HT-29 (cell line): ENCODE results near the gene TOR1B. TPM values are rescaled to one million over a fixed set of nuclear protein-coding genes. Genes with fewer than 3 reads are reported as not detected.

ENCODE experiments used
- DNase-seq: peaks from one replicate; pipeline ENCODE4 v3.0.0-alpha.2; 2015; ENCODE audit warnings: low spot score
- total RNA-seq: library from RNA; depleted of rRNA; stranded (reverse); fragments of >200 nt; shearing (Covaris generic); gene quantifications from 2 replicates; pipeline ENCODE4 v1.2.3, GENCODE V29; 2014

The TOR1B gene
- total RNA-seq, 1 experiment from 2014 or later = 27.1 TPM

GRCh38 chr9:129813661-129814060 lies 10.7 kb downstream of the TOR1B start:
- no peak for DNase-seq

DNA sequence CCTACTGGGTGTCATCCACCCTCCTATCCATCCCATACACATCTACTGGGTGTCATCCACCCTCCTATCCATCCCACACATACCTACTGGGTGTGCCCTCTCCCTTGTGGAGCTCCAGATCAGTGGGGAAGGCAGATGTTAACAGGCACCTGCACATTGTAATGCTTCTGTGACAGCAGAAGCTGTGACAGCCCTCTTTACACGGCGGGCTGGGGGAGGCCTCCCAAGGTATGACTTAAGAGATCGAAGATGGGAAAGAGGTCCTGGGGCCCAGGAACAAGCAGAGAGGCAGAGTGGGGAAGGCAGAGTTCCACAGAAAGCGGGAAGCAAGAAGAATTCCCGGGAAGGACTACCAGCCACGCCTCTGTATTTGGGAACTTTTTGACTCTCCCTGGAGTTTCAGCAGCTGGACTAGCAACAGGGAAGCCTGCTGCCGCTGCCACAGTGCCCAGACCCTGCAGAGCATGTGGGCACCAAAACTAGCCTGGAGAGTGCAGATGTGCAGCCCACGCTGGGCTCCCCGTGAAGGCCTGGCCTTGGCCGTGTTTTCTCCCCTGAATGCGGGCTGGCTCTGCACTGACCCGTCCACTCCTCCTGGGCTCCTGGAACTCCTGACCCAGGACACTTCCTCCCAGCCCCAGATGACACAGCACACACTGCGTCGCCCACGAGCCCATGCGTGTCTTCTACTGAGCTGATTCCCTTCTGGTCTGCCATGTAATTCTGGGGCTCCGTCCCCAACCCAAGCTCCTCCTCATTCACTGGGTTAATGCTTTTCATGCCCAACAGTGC lies 11.6 kb downstream of the TOR1B start:
- DNase-seq = no peak

GRCh38 chr9:129815278-129815677 lies 12.3 kb downstream of the TOR1B start:
- DNase-seq = no peak

DNA sequence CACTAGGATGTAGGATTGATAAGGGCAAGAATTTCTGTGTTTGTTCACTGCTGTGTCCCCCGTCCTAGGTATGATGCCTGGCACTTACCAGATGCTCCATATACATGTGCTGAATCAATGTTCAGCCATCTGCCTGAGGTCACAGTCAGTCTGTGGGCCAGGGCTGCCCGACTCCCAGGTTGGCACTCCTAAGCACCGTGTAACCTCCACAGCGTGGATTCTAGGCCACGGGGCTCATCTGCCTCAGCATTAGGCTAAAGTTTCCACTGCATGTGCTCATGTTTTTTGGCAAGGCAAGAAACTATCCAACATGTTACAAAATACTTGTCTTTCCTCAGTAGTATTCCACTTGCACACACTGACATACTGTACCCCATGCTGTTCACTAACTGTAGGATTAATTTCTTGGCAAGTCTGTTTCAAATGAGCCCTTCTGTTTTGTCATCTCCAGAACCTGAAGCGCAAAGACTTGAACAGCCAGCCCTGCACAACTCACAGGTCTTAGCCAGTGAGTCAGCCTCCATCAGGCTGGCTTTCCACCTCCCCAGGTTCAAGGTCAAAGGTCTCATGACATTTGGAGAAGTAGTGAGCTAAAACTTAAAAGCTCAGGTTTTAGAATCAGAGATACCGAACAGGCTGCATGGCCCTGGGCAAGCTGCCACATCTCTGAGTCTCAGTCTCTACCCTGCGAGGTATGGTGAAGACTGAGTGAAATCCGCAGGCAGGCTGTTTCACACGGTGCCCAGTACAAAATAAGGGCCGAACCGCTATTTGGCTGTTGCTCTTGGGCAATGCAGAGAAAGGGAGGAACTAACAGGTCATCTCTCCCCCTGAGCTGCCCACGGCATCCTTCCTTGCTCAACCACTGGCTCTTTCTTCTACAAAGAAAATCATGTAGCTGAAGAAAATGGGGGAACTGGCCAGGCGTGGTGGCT lies 13.8 kb downstream of the TOR1B start:
- no peak for DNase-seq

DNA sequence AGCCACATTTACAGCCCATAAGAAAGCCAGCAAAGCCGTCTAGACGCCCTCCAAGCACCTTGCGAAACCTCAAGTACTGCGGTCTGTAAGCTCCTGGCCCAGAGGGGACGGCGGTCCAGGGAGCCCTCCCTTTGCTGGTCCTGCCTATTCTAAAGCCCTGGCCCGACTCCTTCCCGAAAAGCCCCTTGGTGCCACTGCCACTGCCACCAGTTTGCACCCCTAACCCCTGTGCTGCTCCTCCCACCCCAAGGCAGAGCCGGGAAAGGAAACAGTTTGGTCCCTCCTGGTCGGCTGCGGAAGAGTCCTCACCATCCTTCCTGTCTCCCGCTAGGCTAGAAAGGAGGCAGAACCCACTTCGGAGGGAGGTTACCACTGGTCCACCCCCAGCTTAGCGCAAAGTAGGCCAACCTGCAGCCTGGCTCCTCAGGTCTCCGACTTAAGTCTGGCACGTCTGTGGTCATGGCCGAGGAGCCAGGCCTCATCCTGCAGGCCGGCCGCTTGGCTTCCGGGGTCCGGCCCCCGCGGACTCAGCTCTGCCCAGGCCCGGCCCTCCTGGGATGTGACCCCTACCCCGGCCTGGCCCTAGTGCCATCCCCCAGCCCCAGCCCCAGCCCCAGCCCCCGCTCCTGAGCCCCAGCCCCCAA lies 20.0 kb downstream of the TOR1B start:
- peak; percentile 7 for DNase-seq

- no peak for DNase-seq
Observed at GRCh38 chr9:129823542-129823934, 20.6 kb downstream of the TOR1B start.

GRCh38 chr9:129823935-129824601 lies 21.1 kb downstream of the TOR1B start, which contains the start of gene TOR1A:
TOR1A (minus strand) TSS chr9:129824136; CDS start chr9:129824085, 51 bp downstream.
- peak; percentile 93 for DNase-seq

- no peak for DNase-seq
Observed at GRCh38 chr9:129826344-129826743, 23.4 kb downstream of the TOR1B start.

GRCh38 chr9:129826759-129827158 lies 23.8 kb downstream of the TOR1B start:
- DNase-seq = no peak

DNA sequence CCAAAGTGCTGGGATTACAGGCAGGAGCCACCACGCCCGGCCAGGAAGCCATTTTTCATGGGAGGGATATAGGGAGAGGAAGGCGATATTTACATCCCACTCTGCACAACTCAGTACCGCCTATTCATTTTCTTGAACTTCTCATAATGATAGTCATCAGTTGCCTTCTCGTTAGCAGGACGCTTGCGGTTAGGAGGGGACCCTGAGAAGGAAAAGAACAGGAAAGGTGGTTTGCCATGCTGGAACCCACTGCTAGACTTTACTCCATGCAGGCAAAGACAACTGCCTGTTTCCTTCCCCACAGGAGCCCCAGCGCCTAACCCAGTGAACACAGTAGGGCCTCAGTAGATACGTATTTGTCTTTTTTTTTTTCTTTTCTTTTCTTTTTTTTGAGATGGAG lies 25.1 kb downstream of the TOR1B start:
- DNase-seq = no peak

DNA sequence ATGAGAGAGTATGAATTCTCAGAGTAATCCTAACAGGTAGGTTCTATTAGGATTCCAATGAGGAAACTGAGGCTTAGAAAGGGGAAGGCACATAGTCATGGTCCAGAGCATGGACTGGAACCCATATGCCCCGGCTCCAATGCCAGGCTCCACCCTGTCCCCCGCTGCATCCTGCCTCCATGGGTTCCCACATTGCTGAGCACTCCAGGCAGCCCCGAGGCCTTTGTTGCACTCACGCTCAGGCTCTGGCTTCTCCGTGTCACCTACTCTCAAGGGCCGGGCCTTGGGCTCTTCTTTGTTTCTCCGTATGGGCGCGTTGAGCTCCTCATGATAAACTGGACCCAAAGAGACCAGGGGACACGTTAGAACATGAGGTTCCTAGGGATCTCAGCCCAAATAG lies 26.0 kb downstream of the TOR1B start:
- DNase-seq = no peak

GRCh38 chr9:129832982-129833381 lies 30.0 kb downstream of the TOR1B start:
- DNase-seq = no peak

- no peak for DNase-seq
Observed at GRCh38 chr9:129834489-129835127, 31.6 kb downstream of the TOR1B start.

DNA sequence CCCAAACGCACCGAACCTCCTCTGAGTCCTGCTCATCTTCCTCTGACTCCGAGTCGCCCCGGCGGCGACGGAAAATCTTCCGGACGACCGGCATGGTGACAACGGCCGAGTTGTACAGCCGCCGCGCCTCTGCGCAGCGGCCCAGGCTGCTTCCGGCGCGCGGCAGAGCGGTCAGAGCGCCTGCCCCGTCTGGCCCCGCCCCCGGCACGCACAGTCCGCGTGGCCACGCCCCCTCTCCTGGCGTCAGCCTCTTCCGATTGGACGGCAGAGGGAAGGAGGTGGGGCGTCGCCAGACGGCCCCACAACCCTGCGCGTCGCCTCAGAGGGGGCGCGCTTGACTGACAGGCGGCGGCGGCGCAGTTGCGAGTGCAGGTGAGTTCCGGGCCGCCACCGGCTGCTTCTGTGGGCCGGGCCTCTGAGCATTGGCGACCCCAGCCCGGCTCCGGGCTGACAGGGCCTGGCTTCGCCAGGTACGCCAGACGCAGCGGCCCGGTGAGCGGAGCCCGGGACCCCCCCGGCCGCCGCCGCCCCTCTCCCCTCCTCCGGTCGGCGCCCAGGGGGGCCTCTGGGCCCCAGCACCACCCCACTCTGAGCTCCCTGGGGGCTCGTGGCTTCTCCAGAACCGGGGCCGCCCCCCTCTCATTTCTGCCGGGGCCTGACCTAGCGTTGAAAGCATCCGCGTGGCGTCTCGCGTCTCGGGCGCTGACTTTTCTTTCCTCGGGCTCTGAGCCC lies 32.3 kb downstream of the TOR1B start, which contains the start of the genes C9orf78 and USP20:
Gene C9orf78, minus strand, starts transcription at position 148 of the 732 bp plus-strand sequence. Its CDS starts 54 bp downstream, at position 94.
Gene USP20, plus strand, starts transcription at position 331 of the 732 bp plus-strand sequence. CDS start 17,098 bp downstream, outside the sequence.
- peak; percentile 97 for DNase-seq

DNA sequence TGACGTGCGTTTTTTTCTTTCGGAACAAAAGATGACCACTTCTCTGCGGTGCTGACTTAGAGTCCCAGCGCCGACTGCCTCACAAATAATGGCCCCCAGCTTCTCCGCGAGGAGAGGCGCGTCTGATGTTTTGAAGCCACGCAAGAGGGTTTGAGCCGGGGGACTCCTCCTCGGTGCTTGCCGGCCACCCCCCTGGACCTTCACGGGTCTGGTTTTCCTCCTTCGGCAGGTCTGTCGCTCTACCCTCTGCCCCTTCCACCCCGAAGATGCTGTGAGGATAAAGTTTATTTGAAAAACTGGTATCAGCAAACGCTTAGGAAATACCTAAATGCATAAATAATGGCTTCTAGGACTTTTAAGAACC lies 32.9 kb downstream of the TOR1B start:
- DNase-seq = no peak

- DNase-seq = no peak
Observed at GRCh38 chr9:129836311-129837007, 33.5 kb downstream of the TOR1B start.

- no peak for DNase-seq
Observed at GRCh38 chr9:129838707-129839259, 35.8 kb downstream of the TOR1B start.

DNA sequence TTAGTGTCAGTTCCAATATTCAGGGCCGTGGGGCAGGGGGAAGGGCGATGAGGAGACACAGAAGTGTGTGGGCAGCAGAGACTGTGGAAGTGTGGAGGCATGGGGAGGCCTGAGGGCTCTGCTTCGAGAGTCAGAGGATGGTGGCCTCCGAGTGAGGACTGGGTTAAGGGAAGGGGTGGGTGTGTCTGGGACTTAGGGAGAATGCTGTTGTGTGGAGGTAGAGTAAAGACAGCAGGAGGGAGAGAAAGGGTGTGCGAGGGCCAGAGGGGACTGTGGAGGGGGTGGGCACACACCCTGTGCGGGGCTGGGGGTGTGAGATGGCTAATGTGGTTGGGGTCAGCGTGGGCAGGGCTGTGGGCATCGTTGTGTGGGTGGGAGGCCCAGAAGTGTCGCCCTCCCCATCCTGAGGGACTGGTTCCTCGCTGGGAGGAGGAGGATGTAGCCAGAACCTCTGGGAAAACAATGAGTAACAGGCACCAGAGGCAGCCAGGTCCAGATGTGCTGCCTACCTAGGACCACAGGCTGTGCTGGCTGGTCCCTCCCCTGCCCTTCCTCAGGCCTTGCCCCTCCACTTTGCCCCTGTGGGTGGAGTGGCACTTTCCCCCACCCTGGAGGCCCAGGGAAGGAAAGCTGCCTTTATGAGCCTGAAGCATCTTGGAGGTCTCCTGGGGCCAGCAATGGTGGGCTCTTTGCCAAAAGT lies 36.5 kb downstream of the TOR1B start:
- DNase-seq = no peak
